CD4-positive, alpha-beta T cell (primary cell): ENCODE data around the gene MAP1LC3A. TPM values are rescaled to one million over a fixed set of nuclear protein-coding genes. Genes with fewer than 3 reads are reported as not detected.

Source experiments
- ATAC-seq: fragments of 200-7000 bp; cut with Tn5 transposase; one replicate; pipeline ENCODE4 v1.10.0; 2022; ENCODE audit warnings: mild to moderate bottlenecking; ENCODE audit not compliant: poor library complexity
- CTCF ChIA-PET: fragments of 350-600 bp; sonication (Branson Sonifier 250); formaldehyde crosslinking; loops from one replicate; lab custom pipeline; 2021; ENCODE audit warnings: antibody characterized with exemption, inconsistent platforms; lab: Charles Lee
- POLR2A ChIA-PET: fragments of 350-600 bp; sonication (Branson Sonifier 250); formaldehyde crosslinking; loops from one replicate; lab custom pipeline; 2021; ENCODE audit warnings: antibody characterized with exemption, inconsistent platforms; lab: Charles Lee
- DNase-seq, 14 experiments: peaks; one replicate each; pipeline ENCODE4 v3.0.0-alpha.2; 2013 to 2020; ENCODE audit warnings: mixed read lengths in 2 of 14
- H3K27ac ChIP-seq, 2 donors: one replicate each; pipeline versions ENCODE4 v1.5.1 to v1.7.0; 2013; ENCODE audit warnings: low read length in 2 of 2, low read depth in 1 of 2, mild to moderate bottlenecking in 1 of 2
- H3K27me3 ChIP-seq, 2 experiments: 1 replicate in 1 of 2; 2 replicates in 1 of 2; pipeline versions ENCODE4 v1.6.1 to v1.7.0; 2013; ENCODE audit warnings: low read length in 2 of 2, control low read depth in 1 of 2, mild to moderate bottlenecking in 1 of 2, moderate library complexity in 1 of 2; ENCODE audit not compliant: insufficient read depth in 2 of 2, control insufficient read depth in 1 of 2
- H3K36me3 ChIP-seq: one replicate; pipeline ENCODE4 v1.6.1; 2013; ENCODE audit warnings: low read length, control low read depth; ENCODE audit not compliant: insufficient read depth
- H3K4me1 ChIP-seq: one replicate; pipeline ENCODE4 v1.6.1; 2013; ENCODE audit warnings: low read length, control low read depth; ENCODE audit not compliant: insufficient read depth
- H3K4me3 ChIP-seq: one replicate; pipeline ENCODE4 v1.5.1; 2013; ENCODE audit warnings: mild to moderate bottlenecking, low read length, moderate library complexity
- H3K9me3 ChIP-seq, 2 experiments: 1 replicate in 1 of 2; 2 replicates in 1 of 2; pipeline versions ENCODE4 v1.6.1 to v1.7.0; 2013; ENCODE audit warnings: low read length in 2 of 2, mild to moderate bottlenecking in 2 of 2, control low read depth in 1 of 2, moderate library complexity in 1 of 2; ENCODE audit not compliant: control insufficient read depth in 1 of 2, insufficient read depth in 1 of 2
- H3K27ac Mint-ChIP-seq: one replicate; pipeline ENCODE4 v1.8.0; 2020; ENCODE audit warnings: mixed read lengths
- H3K27me3 Mint-ChIP-seq: one replicate; pipeline ENCODE4 v1.8.0; 2021; ENCODE audit warnings: mixed read lengths
- H3K36me3 Mint-ChIP-seq: one replicate; pipeline ENCODE4 v1.8.0; 2021; ENCODE audit warnings: low read depth, mixed read lengths
- H3K4me1 Mint-ChIP-seq: one replicate; pipeline ENCODE4 v1.8.0; 2021; ENCODE audit warnings: low read depth, mixed read lengths
- H3K4me3 Mint-ChIP-seq: one replicate; pipeline ENCODE4 v1.8.0; 2020; ENCODE audit warnings: mild to moderate bottlenecking, mixed read lengths
- H3K9me3 Mint-ChIP-seq: one replicate; pipeline ENCODE4 v1.8.0; 2020; ENCODE audit warnings: mixed read lengths
- intact Hi-C, 2 experiments: fragments of 100-400 bp; cut with DNase I in 1 of 2; cut with micrococcal nuclease in 1 of 2; formaldehyde crosslinking; loops; one replicate each; pipeline versions ENCODE4 v1.15.1 to v1.9.0; 2023 to 2025; cut with DNase I, micrococcal nuclease
- polyA plus RNA-seq, 2 donors: library from polyadenylated mRNA; unstranded; fragments of 120-200 nt; gene quantifications; one replicate each; pipeline ENCODE4 v1.2.1, GENCODE V29; 2013
- total RNA-seq, 174 experiments: library from RNA in 2 of 174; stranded (reverse) in 2 of 174; gene quantifications; one replicate each; pipeline ENCODE4 v1.2.3 and lab custom pipeline; 2021 to 2026
- TF ChIP-seq, protein P1 (sequence below): fragments of 200-600 bp; IDR thresholded peaks from one replicate; pipeline ENCODE4 v1.8.0; 2022; ENCODE audit warnings: antibody characterized with exemption, mild to moderate bottlenecking

Gene MAP1LC3A
- total RNA-seq = 10 to 100 TPM; 17.5 to 17.7 TPM
- polyA plus RNA-seq (2013, experiment 1 of 2) = 3.0 TPM
- polyA plus RNA-seq (2013, experiment 2 of 2) = 4.0 TPM
- total RNA-seq (lab: John Stamatoyannopoulos, UW) = 0.25 to 29.1 (median 3.5) reads per million in 172 experiments

DNA sequence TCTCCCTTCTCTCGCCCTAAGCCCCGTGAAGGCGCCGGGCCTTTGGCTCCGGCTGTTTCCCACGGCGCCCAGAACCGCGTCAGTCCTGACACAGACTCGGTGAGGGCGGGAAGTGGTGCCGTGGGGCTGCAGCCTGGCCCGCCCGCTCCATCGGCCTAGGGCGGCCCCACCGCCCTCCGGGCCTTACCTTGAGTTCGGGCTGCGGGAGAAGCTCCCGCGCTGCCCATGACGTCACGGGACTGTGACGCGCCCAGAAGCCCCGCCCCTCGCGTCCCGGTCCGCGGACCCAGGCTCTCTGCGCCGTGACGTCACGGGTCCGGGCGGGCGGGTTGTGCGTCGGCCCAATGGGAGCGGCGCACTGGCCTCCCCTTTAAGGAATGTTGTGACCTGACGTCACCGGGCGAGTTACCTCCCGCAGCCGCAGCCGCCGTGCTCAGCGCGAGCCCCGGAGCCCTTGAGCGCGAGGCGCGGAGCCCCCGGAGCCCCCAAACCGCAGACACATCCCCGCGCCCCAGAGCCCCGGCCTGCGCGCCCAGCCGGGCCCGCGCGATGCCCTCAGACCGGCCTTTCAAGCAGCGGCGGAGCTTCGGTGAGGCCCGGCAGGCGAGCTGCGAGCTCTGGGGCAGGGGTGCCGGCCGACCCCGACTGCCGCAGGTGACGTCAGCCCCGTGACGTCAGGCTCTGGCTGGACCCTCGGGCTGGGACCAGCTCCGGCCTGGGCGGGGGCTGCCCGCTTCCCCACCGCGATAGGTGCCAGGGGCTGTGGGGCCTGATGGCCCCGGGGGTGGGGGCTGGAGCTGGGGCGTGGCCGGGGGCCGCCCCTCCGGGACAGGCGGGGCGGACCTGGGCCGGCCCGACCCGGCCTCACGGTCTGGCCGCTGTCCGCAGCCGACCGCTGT is at the start of gene MAP1LC3A:
Gene MAP1LC3A, plus strand, starts transcription at position 399 of the 899 bp plus-strand sequence. Its CDS starts 151 bp downstream, at position 550.
- peak; percentile 81 for ATAC-seq
- H3K36me3 Mint-ChIP-seq = no peaks in the 10 kb centered on the region
- TF ChIP-seq, protein P1, sequence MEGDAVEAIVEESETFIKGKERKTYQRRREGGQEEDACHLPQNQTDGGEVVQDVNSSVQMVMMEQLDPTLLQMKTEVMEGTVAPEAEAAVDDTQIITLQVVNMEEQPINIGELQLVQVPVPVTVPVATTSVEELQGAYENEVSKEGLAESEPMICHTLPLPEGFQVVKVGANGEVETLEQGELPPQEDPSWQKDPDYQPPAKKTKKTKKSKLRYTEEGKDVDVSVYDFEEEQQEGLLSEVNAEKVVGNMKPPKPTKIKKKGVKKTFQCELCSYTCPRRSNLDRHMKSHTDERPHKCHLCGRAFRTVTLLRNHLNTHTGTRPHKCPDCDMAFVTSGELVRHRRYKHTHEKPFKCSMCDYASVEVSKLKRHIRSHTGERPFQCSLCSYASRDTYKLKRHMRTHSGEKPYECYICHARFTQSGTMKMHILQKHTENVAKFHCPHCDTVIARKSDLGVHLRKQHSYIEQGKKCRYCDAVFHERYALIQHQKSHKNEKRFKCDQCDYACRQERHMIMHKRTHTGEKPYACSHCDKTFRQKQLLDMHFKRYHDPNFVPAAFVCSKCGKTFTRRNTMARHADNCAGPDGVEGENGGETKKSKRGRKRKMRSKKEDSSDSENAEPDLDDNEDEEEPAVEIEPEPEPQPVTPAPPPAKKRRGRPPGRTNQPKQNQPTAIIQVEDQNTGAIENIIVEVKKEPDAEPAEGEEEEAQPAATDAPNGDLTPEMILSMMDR = no peak
- ChIA-PET POLR2A (interaction anchor here (0.6 to 2.1 kb wide), 6 partner anchors 8 to 195 kb away, joined by 3 to 17 read pairs (median 3); partner anchors contain the start of genes DYNLRB1, ITCH and PIGU), CTCF (interaction anchor here (1.0 to 1.7 kb wide), 2 partner anchors 20 to 246 kb away, joined by 4 to 5 read pairs; no protein-coding TSS in a partner anchor)
- peak; percentile 71 to 98 (median 92) for DNase-seq
- intact Hi-C loops = loop anchor here (1.0 to 5.0 kb wide), 4 partner anchors 144 to 1066 kb away; partner anchors contain the start of genes AHCY (in 1 of the 2), CBFA2T2 (in 1 of the 2) and TP53INP2 (in 1 of the 2)
- H3K27me3 ChIP-seq = no peaks in the 10 kb centered on the region
- H3K4me1 Mint-ChIP-seq = peaks cover 14% of the 10 kb centered on the region
- peaks cover 11% of the 10 kb centered on the region for H3K4me1 ChIP-seq
- peak within 1 kb of the TSS; percentile 87 to 94 for H3K27ac ChIP-seq
- H3K9me3 Mint-ChIP-seq = no peaks in the 10 kb centered on the region
- peak within 1 kb of the TSS; percentile 84 for H3K4me3 Mint-ChIP-seq
- peak within 1 kb of the TSS; percentile 90 for H3K27ac Mint-ChIP-seq
- H3K36me3 ChIP-seq = no peaks in the 10 kb centered on the region
- peak within 1 kb of the TSS; percentile 82 for H3K4me3 ChIP-seq
- H3K9me3 ChIP-seq = no peaks in the 10 kb centered on the region
- H3K27me3 Mint-ChIP-seq = no peaks in the 10 kb centered on the region

DNA sequence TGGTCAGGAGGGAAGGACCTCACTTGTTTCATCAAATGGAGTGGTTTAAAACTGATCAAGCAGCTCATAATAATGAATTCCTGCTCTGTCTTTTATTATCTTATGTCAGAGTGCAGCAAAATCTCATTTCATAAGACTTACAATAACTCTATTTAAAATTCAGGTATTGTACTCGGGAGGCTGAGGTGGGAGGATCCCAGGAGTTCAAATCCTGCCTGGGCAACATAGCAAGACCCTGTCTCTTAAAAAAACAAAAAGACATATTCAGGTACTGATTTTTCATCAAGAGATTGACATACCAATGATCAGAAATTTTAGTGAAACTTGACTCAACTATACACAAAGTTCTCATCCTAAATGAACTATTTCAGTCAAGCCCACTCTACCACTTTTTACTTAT is 47.9 kb upstream of the MAP1LC3A start:
- Mint-ChIP-seq H3K4me1 (peaks cover 28% of the 10 kb centered on the region), H3K9me3 (no peaks in the 10 kb centered on the region), H3K27ac (no peak overlapping the region), H3K4me3 (no peak overlapping the region), H3K36me3 (peaks cover 50% of the 10 kb centered on the region), H3K27me3 (no peaks in the 10 kb centered on the region)
- H3K27me3 ChIP-seq = no peaks in the 10 kb centered on the region
- no peak overlapping the region for H3K27ac ChIP-seq
- TF ChIP-seq, protein P1 = no peak
- H3K4me1 ChIP-seq = peaks cover 10% of the 10 kb centered on the region
- DNase-seq (no peak), ATAC-seq (no peak)
- CTCF ChIA-PET = no interaction called here
- POLR2A ChIA-PET = no interaction called here
- no peaks in the 10 kb centered on the region for H3K9me3 ChIP-seq
- no peak overlapping the region for H3K4me3 ChIP-seq
- intact Hi-C loops = loop anchor here (10.0 kb wide), 2 partner anchors 364 to 396 kb away; partner anchors contain the start of genes EIF2S2 (in 2 of the 2), ACSS2 (in 1 of the 2) and GGT7 (in 1 of the 2)
- peaks cover 42% of the 10 kb centered on the region for H3K36me3 ChIP-seq

DNA sequence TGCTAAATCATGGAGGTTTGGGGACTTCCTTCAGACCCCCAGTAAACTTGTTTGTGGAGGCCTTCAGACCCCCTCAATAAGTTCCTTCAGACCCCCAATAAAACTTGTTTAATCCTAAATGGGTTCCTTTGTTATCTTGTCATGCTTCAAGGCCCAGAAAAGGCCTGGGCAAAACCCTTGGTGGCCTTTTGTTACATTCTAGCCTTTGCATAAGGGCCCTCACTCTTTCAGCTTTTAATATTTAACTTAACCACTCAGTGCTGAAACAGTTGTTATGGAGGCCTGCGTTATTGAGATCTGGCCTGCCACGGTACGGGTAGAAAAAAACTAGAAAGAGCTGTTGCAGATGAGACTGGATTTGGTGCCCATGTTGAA is 46.6 kb upstream of the MAP1LC3A start:
- no peak for ATAC-seq
- Histone ChIP-seq H3K36me3 (peaks cover 29% of the 10 kb centered on the region), H3K27ac (no peak overlapping the region), H3K4me1 (peaks cover 15% of the 10 kb centered on the region), H3K4me3 (no peak overlapping the region), H3K27me3 (no peaks in the 10 kb centered on the region), H3K9me3 (no peaks in the 10 kb centered on the region)
- H3K9me3 Mint-ChIP-seq = no peaks in the 10 kb centered on the region
- H3K27ac Mint-ChIP-seq = peak overlapping the region; percentile 80
- DNase-seq = no peak
- H3K4me3 Mint-ChIP-seq = peak overlapping the region; percentile 45
- H3K4me1 Mint-ChIP-seq = peaks cover 36% of the 10 kb centered on the region
- ChIA-PET CTCF (no interaction called here), POLR2A (interaction anchor here (1.2 kb wide), 1 partner anchor 149 kb away, joined by 3 read pairs; the partner anchor contains the start of gene ITCH)
- TF ChIP-seq, protein P1 = no peak
- H3K27me3 Mint-ChIP-seq = no peaks in the 10 kb centered on the region
- peaks cover 54% of the 10 kb centered on the region for H3K36me3 Mint-ChIP-seq
- intact Hi-C loops = loop anchor here (10.0 kb wide), 2 partner anchors 363 to 397 kb away; partner anchors contain the start of genes EIF2S2 (in 2 of the 2), ACSS2 (in 1 of the 2) and GGT7 (in 1 of the 2)
